Adipose tissue (tissue), 3 donors: Measurements from ENCODE around the gene NFYC. TPM values are rescaled to one million over a fixed set of nuclear protein-coding genes. Genes with fewer than 3 reads are reported as not detected.

Source experiments
- H3K27ac ChIP-seq: one replicate; pipeline ENCODE4 v1.5.1; 2013; ENCODE audit warnings: low read depth, low read length
- WGBS, 3 donors: extraction: QIAGEN DNeasy Blood & Tissue Kit; methylation state at CpG; one replicate each; pipeline ENCODE4 v1.1.7; 2013; 5-methylcytosine and 5-hydroxymethylcytosine counted together
- polyA plus RNA-seq, 3 donors: library from polyadenylated mRNA; stranded (reverse); fragments of 200-250 nt; gene quantifications; one replicate each; pipeline ENCODE4 v1.2.3, GENCODE V29; 2013
- donor health status: healthy with polysubstance abuse.
- donor health status: Bipolar disorder and iron deficiency.
- donor health status: healthy.

Gene NFYC
- polyA plus RNA-seq, 3 donors: 26.5 to 32.9 (median 26.9) TPM

- WGBS, 3 donors: 75 to 85% (median 77%) methylated on average over 10 of the region's 10 CpGs
- no peak overlapping the region for H3K27ac ChIP-seq
Measured at GRCh38 chr1:40784771-40785151, 93.3 kb downstream of the NFYC start.

GRCh38 chr1:40785446-40785845 lies 93.9 kb downstream of the NFYC start:
- WGBS, 3 donors: 93 to 97% (median 95%) methylated on average over 7 of the region's 7 CpGs
- H3K27ac ChIP-seq: no peak overlapping the region

GRCh38 chr1:40786171-40786994 lies 94.9 kb downstream of the NFYC start:
- 69 to 80% (median 70%) methylated on average over 9 of the region's 9 CpGs for WGBS, 3 donors
- H3K27ac ChIP-seq: no peak overlapping the region

DNA sequence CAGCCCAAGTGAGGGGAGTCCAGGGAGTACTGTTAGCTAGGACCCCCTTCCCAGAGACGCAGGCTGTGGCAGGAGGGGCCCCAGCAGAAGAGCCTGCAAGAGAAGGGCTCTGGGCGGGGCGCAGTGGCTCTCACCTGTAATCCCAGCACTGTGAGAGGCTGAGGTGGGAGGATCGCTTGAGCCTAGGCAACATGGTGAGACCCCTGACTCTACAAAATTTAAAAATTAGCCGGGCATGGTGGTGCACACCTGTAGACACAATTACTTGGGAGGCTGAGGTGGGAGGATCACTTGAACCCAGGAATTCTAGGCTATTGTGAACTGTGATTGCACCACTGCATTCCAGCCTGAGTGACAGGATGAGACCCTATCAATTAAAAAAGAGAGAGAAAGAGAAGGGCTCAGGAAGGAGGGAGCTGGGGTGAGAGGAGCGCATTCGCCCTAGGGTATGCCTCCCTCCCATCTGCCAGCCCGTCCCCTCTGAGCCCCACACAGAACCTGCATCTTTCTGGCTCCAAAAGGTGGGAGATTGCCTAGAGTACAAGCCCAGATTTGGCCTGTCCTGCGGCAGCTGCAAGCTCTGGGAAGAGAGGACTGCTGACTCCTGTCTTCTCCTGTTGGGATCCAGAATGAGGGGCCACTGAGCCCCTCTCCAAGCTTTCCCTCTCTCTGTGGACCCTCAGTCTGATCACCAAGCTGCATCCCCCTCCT lies 95.6 kb downstream of the NFYC start:
- WGBS, 3 donors: 86 to 97% (median 92%) methylated on average over 8 to 9 of the region's 9 CpGs

GRCh38 chr1:40787737-40788560 lies 96.4 kb downstream of the NFYC start:
- H3K27ac ChIP-seq: no peak overlapping the region
- WGBS, 3 donors: 80 to 86% (median 84%) methylated on average over 19 of the region's 19 CpGs

More for the DNA sequence above, 95.6 kb downstream of the NFYC start:
- H3K27ac ChIP-seq: no peak overlapping the region

- 83 to 93% (median 89%) methylated on average over 16 to 17 of the region's 17 CpGs for WGBS, 3 donors
Measured at GRCh38 chr1:40788561-40789341, 97.2 kb downstream of the NFYC start.

DNA sequence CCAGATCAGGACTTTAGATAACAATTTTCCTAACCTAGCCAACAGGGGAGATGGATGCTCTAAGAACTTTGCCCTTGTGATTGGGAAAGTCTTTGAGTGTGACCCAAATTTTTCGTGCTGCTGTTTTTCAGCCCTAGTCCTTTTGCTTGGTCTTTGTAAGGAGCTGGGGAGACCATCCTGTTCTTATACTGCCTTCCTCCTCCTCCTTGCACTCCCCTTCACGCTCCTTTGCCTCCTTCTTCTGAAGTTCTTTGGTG lies 97.8 kb downstream of the NFYC start:
- 69 to 84% (median 74%) methylated on average over 2 of the region's 2 CpGs for whole genome bisulfite sequencing, 3 donors
- H3K27ac ChIP-seq: no peak overlapping the region

More at GRCh38 chr1:40788561-40789341, 97.2 kb downstream of the NFYC start:
- H3K27ac ChIP-seq: no peak overlapping the region

- H3K27ac ChIP-seq: no peak overlapping the region
- WGBS, 3 donors: 88 to 92% (median 88%) methylated on average over 13 of the region's 13 CpGs
Measured at GRCh38 chr1:40789661-40790430, 98.3 kb downstream of the NFYC start.

- H3K27ac ChIP-seq: no peak overlapping the region
- WGBS, 3 donors: 68 to 76% (median 71%) methylated on average over 7 of the region's 7 CpGs
Measured at GRCh38 chr1:40792036-40792435, 100.5 kb downstream of the NFYC start.

- WGBS, 3 donors: 93 to 96% (median 95%) methylated on average over 3 of the region's 3 CpGs
- H3K27ac ChIP-seq: no peak overlapping the region
Measured at GRCh38 chr1:40793617-40794016, 102.1 kb downstream of the NFYC start.

DNA sequence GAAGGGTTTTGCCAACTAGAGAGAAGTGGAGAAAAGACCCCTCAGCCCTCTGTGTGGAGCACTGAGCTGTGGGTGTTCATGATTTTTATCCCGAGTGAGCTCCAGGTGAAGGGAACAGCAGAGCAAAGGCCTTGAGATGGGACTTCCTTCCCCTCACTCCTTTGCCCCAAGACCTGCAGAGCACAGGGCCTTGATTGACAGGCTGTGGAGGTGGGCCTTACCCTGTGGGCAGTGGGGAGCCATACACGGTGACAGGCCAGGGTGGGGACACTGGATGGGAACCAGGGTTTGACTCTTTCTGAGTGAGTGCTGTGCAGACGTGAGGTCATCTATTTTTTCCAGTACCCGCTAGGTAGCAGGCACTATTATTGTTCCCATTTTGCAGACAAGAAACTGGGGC lies 102.5 kb downstream of the NFYC start:
- H3K27ac ChIP-seq: no peak overlapping the region
- WGBS, 3 donors: 87 to 94% (median 87%) methylated on average over 4 of the region's 4 CpGs

GRCh38 chr1:40794974-40795715 lies 103.6 kb downstream of the NFYC start:
- no peak overlapping the region for H3K27ac ChIP-seq
- WGBS, 3 donors: 85 to 90% (median 89%) methylated on average over 10 of the region's 10 CpGs

GRCh38 chr1:40795811-40796586 lies 104.5 kb downstream of the NFYC start:
- 47 to 63% (median 63%) methylated on average over 13 of the region's 13 CpGs for WGBS, 3 donors
- no peak overlapping the region for H3K27ac ChIP-seq

GRCh38 chr1:40796939-40797667 lies 105.6 kb downstream of the NFYC start:
- WGBS, 3 donors: 53 to 70% (median 54%) methylated on average over 9 of the region's 9 CpGs
- H3K27ac ChIP-seq: no peak overlapping the region

- WGBS, 3 donors: 84 to 89% (median 85%) methylated on average over 3 of the region's 3 CpGs
- H3K27ac ChIP-seq: no peak overlapping the region
Measured at GRCh38 chr1:40797668-40798010, 106.1 kb downstream of the NFYC start.
